IPS-18c (cell line): Measurements from ENCODE around the gene HTR6.

Experiments
- H3K4me3 ChIP-seq: 2 replicates; pipeline ENCODE4 v1.7.0; 2013; ENCODE audit warnings: low read depth, mild to moderate bottlenecking, low read length, moderate library complexity; ENCODE audit not compliant: insufficient read depth
- H3K9me3 ChIP-seq: one replicate; pipeline ENCODE4 v1.6.1; 2013; ENCODE audit warnings: mild to moderate bottlenecking, low read length, moderate library complexity; ENCODE audit not compliant: control insufficient read depth, insufficient read depth

Gene HTR6

GRCh38 chr1:19672237-19672636, 7.6 kb downstream of the HTR6 start:
- Histone ChIP-seq H3K4me3 (no peak overlapping the region), H3K9me3 (no peaks in the 10 kb centered on the region)

- no peak overlapping the region for H3K4me3 ChIP-seq
Observed at GRCh38 chr1:19675797-19676196, 11.1 kb downstream of the HTR6 start.

GRCh38 chr1:19676438-19676922, 11.8 kb downstream of the HTR6 start:
- Histone ChIP-seq H3K9me3 (no peaks in the 10 kb centered on the region), H3K4me3 (no peak overlapping the region)

More at GRCh38 chr1:19675797-19676196, 11.1 kb downstream of the HTR6 start:
- H3K9me3 ChIP-seq = no peaks in the 10 kb centered on the region

GRCh38 chr1:19678493-19678892, 13.8 kb downstream of the HTR6 start:
- H3K4me3 ChIP-seq = no peak overlapping the region
- H3K9me3 ChIP-seq = no peaks in the 10 kb centered on the region

- Histone ChIP-seq H3K9me3 (no peaks in the 10 kb centered on the region), H3K4me3 (no peak overlapping the region)
Observed at GRCh38 chr1:19678931-19679453, 14.3 kb downstream of the HTR6 start.

GRCh38 chr1:19679691-19680090, 15.0 kb downstream of the HTR6 start:
- H3K9me3 ChIP-seq = no peaks in the 10 kb centered on the region

GRCh38 chr1:19680644-19681043, 16.0 kb downstream of the HTR6 start:
- Histone ChIP-seq H3K9me3 (no peaks in the 10 kb centered on the region), H3K4me3 (no peak overlapping the region)

More at GRCh38 chr1:19679691-19680090, 15.0 kb downstream of the HTR6 start:
- H3K4me3 ChIP-seq = no peak overlapping the region

- Histone ChIP-seq H3K4me3 (no peak overlapping the region), H3K9me3 (no peaks in the 10 kb centered on the region)
Observed at GRCh38 chr1:19682257-19682656, 17.6 kb downstream of the HTR6 start.

- Histone ChIP-seq H3K9me3 (no peaks in the 10 kb centered on the region), H3K4me3 (no peak overlapping the region)
Observed at GRCh38 chr1:19682901-19683300, 18.2 kb downstream of the HTR6 start.

GRCh38 chr1:19683351-19683750, 18.7 kb downstream of the HTR6 start:
- H3K4me3 ChIP-seq = no peak overlapping the region
- no peaks in the 10 kb centered on the region for H3K9me3 ChIP-seq

GRCh38 chr1:19684677-19685076, 20.0 kb downstream of the HTR6 start:
- Histone ChIP-seq H3K4me3 (no peak overlapping the region), H3K9me3 (no peaks in the 10 kb centered on the region)

GRCh38 chr1:19685994-19686393, 21.3 kb downstream of the HTR6 start:
- Histone ChIP-seq H3K9me3 (no peaks in the 10 kb centered on the region), H3K4me3 (no peak overlapping the region)

- Histone ChIP-seq H3K4me3 (no peak overlapping the region), H3K9me3 (no peaks in the 10 kb centered on the region)
Observed at GRCh38 chr1:19687414-19687813, 22.7 kb downstream of the HTR6 start.

- no peak overlapping the region for H3K4me3 ChIP-seq
- H3K9me3 ChIP-seq = no peaks in the 10 kb centered on the region
Observed at GRCh38 chr1:19688041-19688842, 23.6 kb downstream of the HTR6 start.

GRCh38 chr1:19689085-19689757, 24.5 kb downstream of the HTR6 start:
- Histone ChIP-seq H3K4me3 (no peak overlapping the region), H3K9me3 (no peaks in the 10 kb centered on the region)

GRCh38 chr1:19689856-19690255, 25.2 kb downstream of the HTR6 start:
- no peak overlapping the region for H3K4me3 ChIP-seq

GRCh38 chr1:19690342-19690741, 25.7 kb downstream of the HTR6 start:
- Histone ChIP-seq H3K4me3 (no peak overlapping the region), H3K9me3 (no peaks in the 10 kb centered on the region)

More at GRCh38 chr1:19689856-19690255, 25.2 kb downstream of the HTR6 start:
- H3K9me3 ChIP-seq = no peaks in the 10 kb centered on the region

- H3K9me3 ChIP-seq = no peaks in the 10 kb centered on the region
- H3K4me3 ChIP-seq = no peak overlapping the region
Observed at GRCh38 chr1:19694298-19694697, 29.6 kb downstream of the HTR6 start.
